ENCODE measurements around the gene LAMTOR5.
"Not testable (repeated sequence)": the region's sequence is repeated elsewhere in the genome, so short reads cannot be mapped to it uniquely, and the experiment has no call there.

DNA sequence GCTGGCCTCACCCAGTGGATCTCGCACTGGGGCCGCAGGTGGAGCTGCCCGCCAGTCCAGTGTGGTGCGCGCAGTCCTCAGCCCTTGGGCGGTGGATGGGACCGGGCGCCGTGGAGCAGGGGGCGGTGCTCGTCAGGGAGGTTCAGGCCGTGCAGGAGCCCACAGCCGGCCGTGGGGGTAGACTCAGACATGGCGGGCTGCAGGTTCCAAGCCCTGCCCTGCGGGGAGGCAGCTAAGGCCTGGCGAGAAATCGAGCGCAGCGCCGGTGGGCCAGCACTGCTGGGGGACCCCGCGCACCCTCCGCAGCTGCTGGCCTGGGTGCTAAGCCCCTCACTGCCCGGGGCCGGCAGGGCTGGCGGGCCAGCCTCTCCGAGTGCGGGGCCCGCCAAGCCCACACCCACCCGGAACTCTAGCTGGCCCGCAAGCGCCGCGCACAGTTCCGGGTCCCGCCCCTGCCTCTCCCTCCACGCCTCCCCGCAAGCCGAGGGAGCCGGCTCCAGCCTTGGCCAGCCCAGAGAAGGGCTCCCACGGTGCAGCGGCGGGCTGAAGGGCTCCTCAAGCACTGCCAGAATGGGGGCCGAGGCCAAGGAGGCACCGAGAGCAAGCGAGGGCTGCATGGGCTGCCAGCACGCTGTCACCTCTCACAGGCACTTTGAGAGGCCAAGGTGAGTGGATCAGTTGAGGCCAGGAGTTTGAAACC lies 11.1 kb downstream of the LAMTOR5 start:
- TF ChIP-seq CTCF (IDR thresholded peaks at IDR 0.05; ENCODE audit: low read depth, low read length, poor library complexity, severe bottlenecking); EZH2phosphoT487 (IDR thresholded peaks at IDR 0.05; ENCODE audit: borderline replicate concordance, low read length): not testable (repeated sequence)

Data from DOHH2 (cell line).